Ectodermal cell (in vitro differentiated cells): Measurements from ENCODE around the gene CADPS.

Experiments used
- H3K27ac ChIP-seq: 2 replicates; pipeline ENCODE4 v1.7.0; 2013; ENCODE audit warnings: mild to moderate bottlenecking, low read depth, low read length; ENCODE audit not compliant: insufficient read depth, poor library complexity, severe bottlenecking
- H3K27me3 ChIP-seq: 2 replicates; pipeline ENCODE4 v1.7.0; 2013; ENCODE audit warnings: mild to moderate bottlenecking, low read length; ENCODE audit not compliant: insufficient read depth, control insufficient read depth, poor library complexity, severe bottlenecking
- H3K36me3 ChIP-seq: one replicate; pipeline ENCODE4 v1.7.0; 2013; ENCODE audit warnings: low read length; ENCODE audit not compliant: control insufficient read depth, insufficient read depth
- H3K4me1 ChIP-seq: one replicate; pipeline ENCODE4 v1.7.0; 2013; ENCODE audit warnings: low read length; ENCODE audit not compliant: control insufficient read depth, insufficient read depth
- H3K4me3 ChIP-seq: 2 replicates; pipeline ENCODE4 v1.7.0; 2013; ENCODE audit warnings: low read depth, low read length, control low read depth; ENCODE audit not compliant: insufficient read depth
- H3K9me3 ChIP-seq: 2 replicates; pipeline ENCODE4 v1.7.0; 2013; ENCODE audit warnings: mild to moderate bottlenecking, low read length, moderate library complexity; ENCODE audit not compliant: control insufficient read depth
- WGBS, 2 experiments: methylation state at CpG; one replicate each; pipeline ENCODE4 v1.1.7; 2013; ENCODE audit warnings: missing lambda C conversion rate in 2 of 2; 5-methylcytosine and 5-hydroxymethylcytosine counted together

Gene CADPS

DNA sequence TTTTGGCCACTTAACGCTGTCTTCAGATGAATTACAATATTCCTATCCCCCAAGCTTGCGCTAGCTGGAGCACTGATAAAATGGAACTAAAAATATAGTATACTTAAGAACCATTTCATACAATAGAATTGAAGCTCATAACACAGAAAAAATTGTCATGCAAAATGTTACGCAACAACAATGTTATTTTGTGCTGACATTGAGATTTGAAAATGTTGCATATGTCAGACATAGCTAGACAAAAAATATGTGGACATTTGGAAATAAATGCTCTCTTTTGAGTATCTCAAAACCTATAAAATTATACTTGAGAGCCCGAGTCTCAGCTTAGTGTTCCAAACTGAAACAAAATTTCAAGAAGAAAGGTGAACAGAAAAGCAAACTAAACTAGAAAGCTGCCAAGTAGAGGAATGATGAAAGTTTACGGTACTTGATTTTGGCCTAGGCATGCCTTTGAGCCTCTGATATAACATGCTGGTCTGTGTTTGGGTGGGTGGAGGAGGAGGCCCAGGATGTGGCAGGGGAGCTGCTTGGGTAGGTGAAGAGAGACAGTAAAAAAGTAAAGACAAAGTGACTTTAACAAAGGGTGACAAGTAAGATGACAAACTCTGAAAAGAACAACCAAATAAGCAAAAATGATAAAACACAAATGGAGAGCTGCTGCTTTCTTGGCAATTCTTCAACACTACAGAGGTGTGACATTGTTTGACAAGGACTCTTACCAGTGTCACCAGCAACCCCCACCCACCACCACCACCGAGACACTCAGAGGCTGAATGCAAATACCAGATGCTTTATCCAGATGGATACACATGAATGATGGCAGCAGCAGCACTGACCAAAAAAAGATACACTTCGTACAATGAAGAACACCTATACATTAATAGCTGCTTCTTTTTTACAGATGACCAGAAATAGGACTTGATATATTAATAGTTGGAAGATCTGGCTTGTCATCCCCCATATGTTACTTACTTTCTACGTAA is 372.6 kb downstream of the CADPS start:
- Histone ChIP-seq H3K27ac (no peak overlapping the region), H3K9me3 (no peaks in the 10 kb centered on the region), H3K4me1 (no peaks in the 10 kb centered on the region), H3K36me3 (no peaks in the 10 kb centered on the region), H3K27me3 (no peaks in the 10 kb centered on the region), H3K4me3 (no peak overlapping the region)
- WGBS, 2 experiments: 74 to 79% methylated on average over 4 to 6 of the region's 8 CpGs

DNA sequence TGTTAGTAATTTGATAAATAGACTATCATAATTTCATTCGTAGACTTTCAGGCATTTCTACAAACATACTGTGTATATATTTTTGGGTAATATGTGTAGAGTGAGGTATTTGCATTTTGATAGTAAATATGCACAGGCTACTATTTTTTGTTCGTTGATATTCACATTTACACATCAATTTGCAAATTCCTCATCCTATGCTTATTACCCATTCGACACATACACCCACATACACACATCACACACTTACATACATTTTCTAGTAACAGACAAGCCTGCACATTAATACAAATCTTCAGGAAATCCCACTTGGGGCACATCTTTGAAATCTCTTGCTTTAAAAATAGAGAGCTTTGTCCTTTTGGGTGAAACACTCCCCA is 373.9 kb downstream of the CADPS start:
- Histone ChIP-seq H3K9me3 (no peaks in the 10 kb centered on the region), H3K27me3 (no peaks in the 10 kb centered on the region)
- WGBS, 2 experiments: 95 to 98% methylated on average over 2 of the region's 3 CpGs

GRCh38 chr3:62500556-62501288 is 374.5 kb downstream of the CADPS start:
- Histone ChIP-seq H3K4me1 (no peaks in the 10 kb centered on the region), H3K36me3 (no peaks in the 10 kb centered on the region), H3K9me3 (no peaks in the 10 kb centered on the region), H3K27me3 (no peaks in the 10 kb centered on the region), H3K27ac (no peak overlapping the region), H3K4me3 (no peak overlapping the region)
- WGBS, 2 experiments: 99 to 100% methylated on average over 2 of the region's 2 CpGs

More for the DNA sequence above, 373.9 kb downstream of the CADPS start:
- Histone ChIP-seq H3K4me1 (no peaks in the 10 kb centered on the region), H3K27ac (no peak overlapping the region), H3K4me3 (no peak overlapping the region), H3K36me3 (no peaks in the 10 kb centered on the region)

GRCh38 chr3:62497156-62497555 is 378.1 kb downstream of the CADPS start:
- Histone ChIP-seq H3K4me1 (no peaks in the 10 kb centered on the region), H3K9me3 (no peaks in the 10 kb centered on the region), H3K4me3 (no peak overlapping the region), H3K27me3 (no peaks in the 10 kb centered on the region), H3K36me3 (no peaks in the 10 kb centered on the region), H3K27ac (no peak overlapping the region)
- WGBS, 2 experiments: 78 to 80% methylated on average over 4 to 5 of the region's 5 CpGs

DNA sequence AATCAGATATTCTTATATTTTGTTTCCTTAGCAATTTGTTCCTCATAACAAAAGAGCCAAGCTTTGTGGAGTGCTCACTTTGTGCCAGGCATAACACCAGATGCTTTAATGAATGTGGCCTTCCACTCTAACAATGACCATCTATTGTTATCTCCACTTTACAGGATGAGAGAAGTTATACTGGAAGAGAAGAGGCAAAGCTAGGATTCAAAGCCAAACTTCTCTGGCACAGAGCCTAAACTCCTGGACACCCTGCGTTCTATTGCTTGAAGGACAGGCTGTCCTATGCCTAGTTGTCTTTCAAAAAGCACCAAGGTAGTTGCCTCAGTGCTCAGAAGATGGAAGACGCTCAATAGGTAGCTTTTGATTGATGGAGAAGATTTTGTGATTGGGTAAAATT is 378.7 kb downstream of the CADPS start:
- Histone ChIP-seq H3K27me3 (no peaks in the 10 kb centered on the region), H3K9me3 (no peaks in the 10 kb centered on the region), H3K4me3 (no peak overlapping the region), H3K27ac (no peak overlapping the region), H3K36me3 (no peaks in the 10 kb centered on the region), H3K4me1 (no peaks in the 10 kb centered on the region)
- WGBS, 2 experiments: 95 to 98% methylated on average over 2 of the region's 2 CpGs

DNA sequence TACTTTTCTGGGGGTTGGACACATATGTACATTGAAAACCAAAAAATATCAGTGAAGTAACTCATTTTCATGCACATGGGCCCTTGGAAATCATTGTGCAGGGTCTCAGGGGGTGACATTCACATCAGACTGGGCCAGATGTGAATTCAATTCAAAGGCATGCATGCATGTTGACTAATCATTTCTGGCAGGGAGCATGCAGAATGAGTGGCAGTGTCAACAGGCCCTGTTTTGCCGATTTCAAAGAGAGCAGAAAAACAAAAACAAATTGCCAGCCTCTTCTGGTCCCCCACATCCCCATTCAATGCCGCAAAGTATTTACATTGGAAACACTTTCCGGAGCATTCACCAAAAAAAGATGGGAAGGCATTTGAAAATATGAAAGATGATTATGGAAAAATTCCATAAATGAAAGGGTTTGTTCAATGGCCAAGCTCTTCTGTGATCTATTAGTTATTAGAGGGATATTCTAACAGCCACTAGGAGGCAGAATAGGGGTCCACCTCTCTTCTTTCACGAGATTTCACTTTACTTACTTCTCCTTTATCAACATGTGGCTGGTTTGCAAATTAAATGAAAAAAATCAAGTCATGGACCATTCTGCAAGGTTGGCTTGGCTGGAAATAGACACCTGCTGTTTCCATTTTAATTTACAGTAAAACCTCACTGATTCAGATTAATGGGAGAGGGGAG is 382.0 kb downstream of the CADPS start:
- WGBS, 2 experiments: 82 to 85% methylated on average over 2 to 4 of the region's 4 CpGs
- H3K27ac ChIP-seq: no peak overlapping the region
- no peaks in the 10 kb centered on the region for H3K9me3 ChIP-seq
- no peaks in the 10 kb centered on the region for H3K27me3 ChIP-seq
- no peaks in the 10 kb centered on the region for H3K36me3 ChIP-seq
- no peak overlapping the region for H3K4me3 ChIP-seq
- no peaks in the 10 kb centered on the region for H3K4me1 ChIP-seq

DNA sequence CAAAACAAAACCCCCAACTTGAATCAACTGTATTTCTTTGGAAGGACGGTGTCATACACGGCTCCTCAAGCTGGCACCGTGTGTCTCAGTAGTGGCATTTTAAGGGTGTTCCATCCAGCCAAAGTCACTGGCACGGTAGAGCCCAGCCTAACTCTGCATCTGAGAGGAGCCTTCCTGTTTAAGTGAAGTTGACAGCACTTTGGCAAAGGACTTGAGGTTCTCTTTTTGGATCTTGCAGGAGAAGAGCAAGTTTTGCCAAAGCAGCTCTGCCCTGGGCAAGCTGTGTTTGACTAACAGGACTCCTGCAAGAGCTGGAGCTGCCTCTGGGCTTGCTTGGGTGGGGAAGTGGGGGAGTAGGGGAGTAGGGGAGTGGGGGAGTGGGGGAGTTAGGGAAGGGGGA is 392.3 kb downstream of the CADPS start:
- 85 to 88% methylated on average over 4 of the region's 4 CpGs for WGBS, 2 experiments
- no peaks in the 10 kb centered on the region for H3K9me3 ChIP-seq

DNA sequence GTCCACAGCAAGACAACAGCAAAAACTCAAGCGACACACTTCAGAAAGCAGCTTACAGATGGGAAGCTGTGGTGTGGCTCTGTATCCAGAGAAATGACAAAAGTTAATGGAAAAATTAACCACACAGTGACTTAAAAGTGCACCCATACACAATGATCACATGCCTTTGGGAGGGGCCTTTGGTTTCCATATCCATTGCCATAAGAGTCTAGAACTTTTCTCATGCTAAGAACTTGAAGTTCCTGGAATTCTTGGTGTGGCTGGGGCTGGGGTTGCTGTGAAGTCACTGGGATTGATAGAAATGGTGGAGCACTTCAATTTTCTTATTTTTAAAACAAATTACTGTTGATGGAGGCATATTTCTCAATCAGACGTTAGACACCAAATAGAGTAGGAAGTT is 393.3 kb downstream of the CADPS start:
- no peaks in the 10 kb centered on the region for H3K27me3 ChIP-seq
- no peaks in the 10 kb centered on the region for H3K4me1 ChIP-seq
- H3K36me3 ChIP-seq: no peaks in the 10 kb centered on the region
- no peak overlapping the region for H3K4me3 ChIP-seq
- no peak overlapping the region for H3K27ac ChIP-seq
- no peaks in the 10 kb centered on the region for H3K9me3 ChIP-seq
- 83 to 100% methylated on average over 2 of the region's 2 CpGs for WGBS, 2 experiments

More for the DNA sequence above, 392.3 kb downstream of the CADPS start:
- no peaks in the 10 kb centered on the region for H3K27me3 ChIP-seq
- H3K4me3 ChIP-seq: no peak overlapping the region
- no peaks in the 10 kb centered on the region for H3K36me3 ChIP-seq
- no peaks in the 10 kb centered on the region for H3K4me1 ChIP-seq
- H3K27ac ChIP-seq: no peak overlapping the region

- no peak overlapping the region for H3K27ac ChIP-seq
- WGBS, 2 experiments: 100% methylated on average over 1 of the region's 1 CpG
- H3K4me3 ChIP-seq: no peak overlapping the region
- no peaks in the 10 kb centered on the region for H3K9me3 ChIP-seq
- H3K27me3 ChIP-seq: no peaks in the 10 kb centered on the region
- H3K36me3 ChIP-seq: no peaks in the 10 kb centered on the region
- H3K4me1 ChIP-seq: no peaks in the 10 kb centered on the region
These were observed 395.2 kb downstream of the CADPS start for GRCh38 chr3:62480056-62480455.

- no peaks in the 10 kb centered on the region for H3K9me3 ChIP-seq
- WGBS, 2 experiments: 90 to 93% methylated on average over 9 of the region's 9 CpGs
- H3K4me1 ChIP-seq: no peaks in the 10 kb centered on the region
- no peak overlapping the region for H3K27ac ChIP-seq
- no peaks in the 10 kb centered on the region for H3K36me3 ChIP-seq
- no peak overlapping the region for H3K4me3 ChIP-seq
- no peaks in the 10 kb centered on the region for H3K27me3 ChIP-seq
These were observed 395.9 kb downstream of the CADPS start for GRCh38 chr3:62479326-62479725.
